ENCODE measurements around the gene UGT3A1.
"Not testable (repeated sequence)": the region's sequence is repeated elsewhere in the genome, so short reads cannot be mapped to it uniquely, and the experiment has no call there.

The UGT3A1 gene

GRCh38 chr5:35987776-35988175 lies 3.4 kb downstream of the UGT3A1 start:
- DNase-seq, result no peak

GRCh38 chr5:35979715-35980114 lies 11.5 kb downstream of the UGT3A1 start:
- DNase-seq, result no peak

GRCh38 chr5:35976859-35977258 lies 14.3 kb downstream of the UGT3A1 start:
- not testable (repeated sequence) for DNase-seq

GRCh38 chr5:35974570-35974969 lies 16.6 kb downstream of the UGT3A1 start:
- no peak for DNase-seq

GRCh38 chr5:35971878-35972210 lies 19.3 kb downstream of the UGT3A1 start:
- no peak for DNase-seq

GRCh38 chr5:35971186-35971877 lies 19.9 kb downstream of the UGT3A1 start:
- no peak for DNase-seq

GRCh38 chr5:35963381-35963843 lies 27.8 kb downstream of the UGT3A1 start:
- no peak for DNase-seq

- no peak for DNase-seq
Observed at GRCh38 chr5:35960328-35960727, 30.9 kb downstream of the UGT3A1 start.

- DNase-seq, result no peak
Observed at GRCh38 chr5:35956429-35956828, 34.8 kb downstream of the UGT3A1 start.

- no peak for DNase-seq
Observed at GRCh38 chr5:35954175-35954574, 37.0 kb downstream of the UGT3A1 start.

GRCh38 chr5:35947085-35947484 lies 44.1 kb downstream of the UGT3A1 start:
- no peak for DNase-seq

GRCh38 chr5:35939639-35940038 lies 51.6 kb downstream of the UGT3A1 start:
- DNase-seq, result no peak

- DNase-seq, result peak in 1 of 2 experiments; percentile 62
Observed at GRCh38 chr5:35938568-35939227, 52.5 kb downstream of the UGT3A1 start, which contains the start of gene CAPSL. TSS of gene CAPSL (minus strand) at chr5:35938622. CDS start at chr5:35921120, 17,502 bp downstream.

GRCh38 chr5:35926389-35927051 lies 64.7 kb downstream of the UGT3A1 start:
- DNase-seq, result peak; percentile 62 to 83

- DNase-seq, result peak in 1 of 2 experiments; percentile 77
Observed at GRCh38 chr5:35924950-35925722, 66.1 kb downstream of the UGT3A1 start.

GRCh38 chr5:35924122-35924949 lies 66.9 kb downstream of the UGT3A1 start:
- no peak for DNase-seq

- DNase-seq, result no peak
Observed at GRCh38 chr5:35922468-35922867, 68.7 kb downstream of the UGT3A1 start.

- no peak for DNase-seq
Observed at GRCh38 chr5:35921930-35922329, 69.3 kb downstream of the UGT3A1 start.

- peak in 1 of 2 experiments; percentile 22 for DNase-seq
Observed at GRCh38 chr5:35920890-35921289, 70.3 kb downstream of the UGT3A1 start.

GRCh38 chr5:35919191-35919590 lies 72.0 kb downstream of the UGT3A1 start:
- no peak for DNase-seq

GRCh38 chr5:35908814-35909213 lies 82.4 kb downstream of the UGT3A1 start:
- no peak for DNase-seq

- DNase-seq, result no peak
Observed at GRCh38 chr5:35908228-35908627, 83.0 kb downstream of the UGT3A1 start.

Measured in NCI-H446 (cell line).